ENCODE results near the gene NUP43. TPM values are rescaled to one million over a fixed set of nuclear protein-coding genes. Genes with fewer than 3 reads are reported as not detected.

Gene NUP43
- total RNA-seq, 5 donors from 2014 or later (not counting 1 experiment from before 2014, with no cell fraction given), result 14.6 to 53.5 (median 46.0) TPM

GRCh38 chr6:149716181-149716963 is 30.0 kb downstream of the NUP43 start:
- H3K36me3 Mint-ChIP-seq, result peaks cover 2% of the 10 kb centered on the region
- CTCF ChIA-PET, result interaction anchor here in 1 of 2 donors (1.0 to 1.9 kb wide), 3 partner anchors 11 to 171 kb away, joined by 3 to 6 read pairs (median 5); partner anchors contain the start of genes NUP43 and PPIL4
- no peaks in the 10 kb centered on the region for H3K27me3 ChIP-seq (replicated peaks in 1 of 2; ENCODE audit: control insufficient read depth in 2 of 2, extremely low read depth in 1 of 2, insufficient read depth in 2 of 2, low read length in 1 of 2)
- peaks cover 0 to 6% of the 10 kb centered on the region in 2 donors for H3K36me3 ChIP-seq (ENCODE audit: control insufficient read depth in 2 of 2, extremely low read depth in 1 of 2, insufficient read depth in 1 of 2, low read length in 1 of 2)
- peak in 1 of 35 experiments; percentile 22 for DNase-seq
- H3K4me1 ChIP-seq (ENCODE audit: control insufficient read depth in 1 of 2, extremely low read depth in 1 of 2, insufficient read depth in 2 of 2, low read length in 2 of 2), result peaks cover 19 to 27% of the 10 kb centered on the region in 2 experiments
- peak overlapping the region; percentile 20 for H3K27ac ChIP-seq (ENCODE audit: low read length)
- ATAC-seq (replicated peaks in 1 of 4), result no peak
- POLR2A ChIA-PET, result interaction anchor here (0.5 to 1.0 kb wide), 5 partner anchors 23 to 141 kb away, joined by 3 to 8 read pairs (median 4); no protein-coding TSS in a partner anchor
- no peaks in the 10 kb centered on the region for H3K9me3 ChIP-seq
- peak overlapping the region; percentile 94 to 97 (median 96) for H3K4me3 Mint-ChIP-seq
- no peaks in the 10 kb centered on the region for H3K9me3 Mint-ChIP-seq
- 0% methylated on average over 1 of the region's 8 CpGs for WGBS (ENCODE audit: insufficient coverage)
- peak overlapping the region in 1 of 2 donors; percentile 22 for H3K4me3 ChIP-seq (ENCODE audit: control insufficient read depth in 1 of 2, extremely low read depth in 1 of 2, low read length in 1 of 2)
- H3K4me1 Mint-ChIP-seq, result peaks cover 46 to 58% (median 46%) of the 10 kb centered on the region in 3 donors
- H3K27ac Mint-ChIP-seq, result peak overlapping the region; percentile 72 to 89
- H3K27me3 Mint-ChIP-seq, result no peaks in the 10 kb centered on the region

- Mint-ChIP-seq H3K9me3 (no peaks in the 10 kb centered on the region), H3K4me1 (peaks cover 63 to 69% (median 65%) of the 10 kb centered on the region in 3 donors), H3K27me3 (no peaks in the 10 kb centered on the region), H3K36me3 (peaks cover 4% of the 10 kb centered on the region), H3K4me3 (peak overlapping the region in 1 of 3 donors; percentile 41), H3K27ac (peak overlapping the region in 1 of 2 donors; percentile 48)
- no peak overlapping the region for H3K27ac ChIP-seq (ENCODE audit: low read length)
- H3K4me1 ChIP-seq (ENCODE audit: control insufficient read depth in 1 of 2, extremely low read depth in 1 of 2, insufficient read depth in 2 of 2, low read length in 2 of 2), result peaks cover 25 to 36% of the 10 kb centered on the region in 2 experiments
- no CpG with 5 or more reads among the region's 1 CpG for WGBS (ENCODE audit: insufficient coverage)
- POLR2A ChIA-PET, result no interaction called here
- ATAC-seq (replicated peaks in 1 of 4) (no peak), DNase-seq (no peak)
- no peaks in the 10 kb centered on the region for H3K27me3 ChIP-seq (replicated peaks in 1 of 2; ENCODE audit: control insufficient read depth in 2 of 2, extremely low read depth in 1 of 2, insufficient read depth in 2 of 2, low read length in 1 of 2)
- no peaks in the 10 kb centered on the region for H3K9me3 ChIP-seq
- peaks cover 0 to 6% of the 10 kb centered on the region in 2 donors for H3K36me3 ChIP-seq (ENCODE audit: control insufficient read depth in 2 of 2, extremely low read depth in 1 of 2, insufficient read depth in 1 of 2, low read length in 1 of 2)
- no peak overlapping the region for H3K4me3 ChIP-seq (ENCODE audit: control insufficient read depth in 1 of 2, extremely low read depth in 1 of 2, low read length in 1 of 2)
- CTCF ChIA-PET, result no interaction called here
Observed at GRCh38 chr6:149714442-149714841, 31.9 kb downstream of the NUP43 start.

- CTCF ChIA-PET, result no interaction called here
- H3K4me1 Mint-ChIP-seq, result peaks cover 71 to 73% (median 73%) of the 10 kb centered on the region in 3 donors
- H3K4me1 ChIP-seq (ENCODE audit: control insufficient read depth in 1 of 2, extremely low read depth in 1 of 2, insufficient read depth in 2 of 2, low read length in 2 of 2), result peaks cover 19 to 31% of the 10 kb centered on the region in 2 experiments
Observed at GRCh38 chr6:149711711-149712110, 34.6 kb downstream of the NUP43 start.

GRCh38 chr6:149701714-149702113 is 44.6 kb downstream of the NUP43 start:
- no peaks in the 10 kb centered on the region for H3K27me3 ChIP-seq (replicated peaks in 1 of 2; ENCODE audit: control insufficient read depth in 2 of 2, extremely low read depth in 1 of 2, insufficient read depth in 2 of 2, low read length in 1 of 2)
- ATAC-seq (replicated peaks in 1 of 4) (no peak), DNase-seq (no peak)
- H3K36me3 ChIP-seq (ENCODE audit: control insufficient read depth in 2 of 2, extremely low read depth in 1 of 2, insufficient read depth in 1 of 2, low read length in 1 of 2), result peaks cover 0 to 31% of the 10 kb centered on the region in 2 donors
- H3K27me3 Mint-ChIP-seq, result no peaks in the 10 kb centered on the region
- ChIA-PET POLR2A (interaction anchor here (0.5 to 0.9 kb wide), 3 partner anchors 17 to 614 kb away, joined by 3 to 6 read pairs (median 4); no protein-coding TSS in a partner anchor), CTCF (interaction anchor here in 1 of 2 donors (0.6 kb wide), 1 partner anchor 146 kb away, joined by 3 read pairs; no protein-coding TSS in a partner anchor)
- no peak overlapping the region for H3K4me3 ChIP-seq (ENCODE audit: control insufficient read depth in 1 of 2, extremely low read depth in 1 of 2, low read length in 1 of 2)
- 96% methylated on average over 5 of the region's 7 CpGs for WGBS (ENCODE audit: insufficient coverage)
- peak overlapping the region in 1 of 3 donors; percentile 10 for H3K4me3 Mint-ChIP-seq
- H3K9me3 Mint-ChIP-seq, result no peaks in the 10 kb centered on the region
- peaks cover 3% of the 10 kb centered on the region for H3K36me3 Mint-ChIP-seq
- no peak overlapping the region for H3K27ac Mint-ChIP-seq
- peaks cover 42 to 55% (median 52%) of the 10 kb centered on the region in 3 donors for H3K4me1 Mint-ChIP-seq
- H3K27ac ChIP-seq (ENCODE audit: low read length), result no peak overlapping the region
- H3K4me1 ChIP-seq (ENCODE audit: control insufficient read depth in 1 of 2, extremely low read depth in 1 of 2, insufficient read depth in 2 of 2, low read length in 2 of 2), result peaks cover 2 to 18% of the 10 kb centered on the region in 2 experiments
- no peaks in the 10 kb centered on the region for H3K9me3 ChIP-seq

More at GRCh38 chr6:149711711-149712110, 34.6 kb downstream of the NUP43 start:
- Mint-ChIP-seq H3K9me3 (no peaks in the 10 kb centered on the region), H3K27me3 (no peaks in the 10 kb centered on the region), H3K27ac (no peak overlapping the region), H3K4me3 (no peak overlapping the region), H3K36me3 (peaks cover 9% of the 10 kb centered on the region)
- H3K9me3 ChIP-seq, result no peaks in the 10 kb centered on the region
- H3K4me3 ChIP-seq (ENCODE audit: control insufficient read depth in 1 of 2, extremely low read depth in 1 of 2, low read length in 1 of 2), result no peak overlapping the region
- H3K36me3 ChIP-seq (ENCODE audit: control insufficient read depth in 2 of 2, extremely low read depth in 1 of 2, insufficient read depth in 1 of 2, low read length in 1 of 2), result peaks cover 0 to 9% of the 10 kb centered on the region in 2 donors
- WGBS (ENCODE audit: insufficient coverage), result no CpG with 5 or more reads among the region's 5 CpGs
- no peak overlapping the region for H3K27ac ChIP-seq (ENCODE audit: low read length)
- DNase-seq (no peak), ATAC-seq (replicated peaks in 1 of 4) (no peak)
- POLR2A ChIA-PET, result no interaction called here
- no peaks in the 10 kb centered on the region for H3K27me3 ChIP-seq (replicated peaks in 1 of 2; ENCODE audit: control insufficient read depth in 2 of 2, extremely low read depth in 1 of 2, insufficient read depth in 2 of 2, low read length in 1 of 2)

- Mint-ChIP-seq H3K27ac (no peak overlapping the region), H3K4me1 (peaks cover 23 to 51% (median 42%) of the 10 kb centered on the region in 3 donors), H3K27me3 (no peaks in the 10 kb centered on the region), H3K9me3 (no peaks in the 10 kb centered on the region), H3K36me3 (peaks cover 7% of the 10 kb centered on the region), H3K4me3 (no peak overlapping the region)
- no peak for ATAC-seq (replicated peaks in 1 of 4)
- no peak overlapping the region for H3K27ac ChIP-seq (ENCODE audit: low read length)
- no peak for DNase-seq
- H3K9me3 ChIP-seq, result no peaks in the 10 kb centered on the region
- H3K4me3 ChIP-seq (ENCODE audit: control insufficient read depth in 1 of 2, extremely low read depth in 1 of 2, low read length in 1 of 2), result no peak overlapping the region
- CTCF ChIA-PET, result no interaction called here
- no CpG with 5 or more reads among the region's 2 CpGs for WGBS (ENCODE audit: insufficient coverage)
- no peaks in the 10 kb centered on the region for H3K27me3 ChIP-seq (replicated peaks in 1 of 2; ENCODE audit: control insufficient read depth in 2 of 2, extremely low read depth in 1 of 2, insufficient read depth in 2 of 2, low read length in 1 of 2)
- peaks cover 0 to 13% of the 10 kb centered on the region in 2 experiments for H3K4me1 ChIP-seq (ENCODE audit: control insufficient read depth in 1 of 2, extremely low read depth in 1 of 2, insufficient read depth in 2 of 2, low read length in 2 of 2)
- POLR2A ChIA-PET, result interaction anchor here (0.5 to 0.8 kb wide), 4 partner anchors 20 to 1725 kb away, joined by 3 to 5 read pairs (median 3); no protein-coding TSS in a partner anchor
- H3K36me3 ChIP-seq (ENCODE audit: control insufficient read depth in 2 of 2, extremely low read depth in 1 of 2, insufficient read depth in 1 of 2, low read length in 1 of 2), result peaks cover 4 to 37% of the 10 kb centered on the region in 2 donors
Observed at GRCh38 chr6:149699150-149699549, 47.2 kb downstream of the NUP43 start.

GRCh38 chr6:149698175-149698574 is 48.2 kb downstream of the NUP43 start:
- peaks cover 14 to 46% (median 35%) of the 10 kb centered on the region in 3 donors for H3K4me1 Mint-ChIP-seq
- H3K36me3 Mint-ChIP-seq, result peaks cover 7% of the 10 kb centered on the region
- DNase-seq, result no peak
- no peak overlapping the region for H3K4me3 ChIP-seq (ENCODE audit: control insufficient read depth in 1 of 2, extremely low read depth in 1 of 2, low read length in 1 of 2)
- H3K36me3 ChIP-seq (ENCODE audit: control insufficient read depth in 2 of 2, extremely low read depth in 1 of 2, insufficient read depth in 1 of 2, low read length in 1 of 2), result peaks cover 4 to 41% of the 10 kb centered on the region in 2 donors
- H3K9me3 Mint-ChIP-seq, result no peaks in the 10 kb centered on the region
- H3K4me3 Mint-ChIP-seq, result no peak overlapping the region
- H3K27me3 Mint-ChIP-seq, result no peaks in the 10 kb centered on the region
- no peaks in the 10 kb centered on the region for H3K27me3 ChIP-seq (replicated peaks in 1 of 2; ENCODE audit: control insufficient read depth in 2 of 2, extremely low read depth in 1 of 2, insufficient read depth in 2 of 2, low read length in 1 of 2)
- ChIA-PET CTCF (interaction anchor here (0.6 to 0.7 kb wide), 2 partner anchors 9 to 58 kb away, joined by 3 read pairs; no protein-coding TSS in a partner anchor), POLR2A (no interaction called here)
- no peaks in the 10 kb centered on the region for H3K9me3 ChIP-seq
- no peak overlapping the region for H3K27ac ChIP-seq (ENCODE audit: low read length)
- H3K4me1 ChIP-seq (ENCODE audit: control insufficient read depth in 1 of 2, extremely low read depth in 1 of 2, insufficient read depth in 2 of 2, low read length in 2 of 2), result peaks cover 0 to 10% of the 10 kb centered on the region in 2 experiments
- no peak overlapping the region for H3K27ac Mint-ChIP-seq
- WGBS (ENCODE audit: insufficient coverage), result no CpG with 5 or more reads among the region's 2 CpGs
- ATAC-seq (replicated peaks in 1 of 4), result no peak

Data from T-cell (primary cell).